Smooth muscle cell of the brain vasculature (primary cell): ENCODE data around the gene FNDC3A.

Source experiments
- DNase-seq: peaks from one replicate; pipeline ENCODE4 v3.0.0-alpha.2; 2012; ENCODE audit warnings: low read depth, low spot score

Gene FNDC3A

DNA sequence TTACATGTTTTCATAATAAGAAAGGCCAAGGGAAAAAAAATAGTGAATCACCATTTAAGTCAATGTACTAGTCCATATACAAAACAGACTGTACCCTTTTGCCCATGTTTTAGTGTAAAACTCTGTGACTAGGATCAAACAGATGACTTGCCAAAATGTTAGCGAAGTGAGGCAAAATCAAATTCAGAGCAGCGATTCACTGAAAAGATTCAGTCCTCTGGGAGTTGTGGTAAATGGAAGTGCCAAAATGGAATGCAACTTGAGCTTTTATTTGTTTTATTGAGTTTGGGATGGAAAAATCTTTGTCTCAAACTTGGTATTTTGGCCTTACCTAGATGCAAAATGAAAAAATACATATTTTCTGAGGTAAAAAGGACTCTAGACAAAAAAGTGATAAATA is 281.1 kb downstream of the FNDC3A start:
- DNase-seq = no peak

DNA sequence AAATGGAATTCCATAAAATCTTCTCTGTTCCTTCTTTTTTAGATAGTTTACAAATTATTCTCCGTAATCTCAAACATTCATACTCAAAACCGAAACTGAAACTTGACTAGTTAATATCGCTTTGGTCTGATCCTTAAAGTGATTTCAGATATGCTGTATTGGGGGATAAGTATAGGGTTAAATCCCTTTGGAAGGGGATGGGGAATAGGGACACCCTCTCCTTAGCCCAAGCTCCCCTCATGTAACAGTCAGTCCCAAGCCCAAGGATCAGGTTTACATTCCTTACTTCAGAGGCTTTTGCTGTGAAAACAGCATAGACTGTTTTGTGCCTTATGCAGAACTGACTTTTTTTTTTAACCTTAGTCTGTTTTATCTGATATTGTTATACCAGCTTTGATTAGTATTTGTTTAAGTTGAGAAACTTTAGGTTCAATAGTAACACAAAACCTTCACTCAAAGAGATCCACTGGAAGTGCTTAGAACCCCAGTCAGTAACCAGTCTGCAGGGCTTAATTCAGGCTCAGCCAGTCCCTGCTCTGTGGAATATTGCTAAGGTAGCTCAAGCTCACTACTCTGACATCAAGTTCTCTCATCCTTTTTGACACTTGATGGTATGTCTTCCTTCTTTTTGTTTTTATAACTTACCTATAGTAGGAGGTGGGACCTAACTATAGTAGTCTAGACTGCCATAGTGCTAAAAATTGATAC is 282.5 kb downstream of the FNDC3A start:
- no peak for DNase-seq
